Mesenchymal stem cell (in vitro differentiated cells and primary cell): ENCODE data around the gene RALGPS1.

ENCODE experiments used
- DNase-seq: peaks from one replicate; pipeline ENCODE4 v3.0.0-alpha.2; 2013
- H2AFZ ChIP-seq: one replicate; pipeline ENCODE4 v1.6.1; 2013; ENCODE audit warnings: low read depth, mild to moderate bottlenecking, control low read depth, inconsistent platforms, low read length, moderate library complexity
- H2AK5ac ChIP-seq: 2 replicates; pipeline ENCODE4 v1.6.1; 2013; ENCODE audit warnings: low read length, moderate library complexity, mild to moderate bottlenecking, inconsistent platforms; ENCODE audit not compliant: severe bottlenecking
- H2BK120ac ChIP-seq: one replicate; pipeline ENCODE4 v1.6.1; 2013; ENCODE audit warnings: low read depth, mild to moderate bottlenecking, inconsistent platforms, low read length, moderate library complexity
- H2BK12ac ChIP-seq, 2 experiments: one replicate each; pipeline ENCODE4 v1.6.1; 2013; ENCODE audit warnings: inconsistent platforms in 2 of 2, low read length in 2 of 2, mild to moderate bottlenecking in 2 of 2, moderate library complexity in 2 of 2, control low read depth in 1 of 2
- H2BK15ac ChIP-seq: one replicate; pipeline ENCODE4 v1.6.1; 2013; ENCODE audit warnings: mild to moderate bottlenecking, low read depth, inconsistent platforms; ENCODE audit not compliant: poor library complexity, severe bottlenecking
- H2BK5ac ChIP-seq: 2 replicates; pipeline ENCODE4 v1.6.1; 2013; ENCODE audit warnings: low read depth, mild to moderate bottlenecking, low read length, control low read depth, inconsistent platforms; ENCODE audit not compliant: poor library complexity, severe bottlenecking
- H3K14ac ChIP-seq, 2 experiments: one replicate each; pipeline ENCODE4 v1.6.1; 2013; ENCODE audit warnings: inconsistent platforms in 2 of 2, low read length in 2 of 2, control low read depth in 1 of 2, mild to moderate bottlenecking in 1 of 2, moderate library complexity in 1 of 2
- H3K18ac ChIP-seq, 2 experiments: one replicate each; pipeline ENCODE4 v1.6.1; 2013; ENCODE audit warnings: inconsistent platforms in 2 of 2, low read length in 2 of 2, control low read depth in 1 of 2, low read depth in 1 of 2, mild to moderate bottlenecking in 1 of 2
- H3K23ac ChIP-seq, 2 experiments: one replicate each; pipeline ENCODE4 v1.6.1; 2013; ENCODE audit warnings: inconsistent platforms in 2 of 2, low read length in 2 of 2, mild to moderate bottlenecking in 2 of 2, moderate library complexity in 2 of 2, control low read depth in 1 of 2
- H3K27ac ChIP-seq: 2 replicates; pipeline ENCODE4 v1.5.1; 2013; ENCODE audit warnings: mild to moderate bottlenecking, moderate library complexity, low read length, control low read depth, inconsistent platforms; ENCODE audit not compliant: poor library complexity, severe bottlenecking
- H3K27me3 ChIP-seq, 2 experiments: 2 replicates each; pipeline versions ENCODE4 v1.6.1 to v1.7.0; 2013; ENCODE audit warnings: low read length in 2 of 2, mild to moderate bottlenecking in 2 of 2, moderate library complexity in 2 of 2, control low read depth in 1 of 2, inconsistent platforms in 1 of 2; ENCODE audit not compliant: control insufficient read depth in 1 of 2, insufficient read depth in 1 of 2
- H3K36me3 ChIP-seq, 2 experiments: 2 replicates each; pipeline versions ENCODE4 v1.6.1 to v1.7.0; 2013; ENCODE audit warnings: low read length in 2 of 2, control low read depth in 1 of 2, inconsistent platforms in 1 of 2, low read depth in 1 of 2, mild to moderate bottlenecking in 1 of 2; ENCODE audit not compliant: insufficient read depth in 2 of 2, control insufficient read depth in 1 of 2
- H3K4ac ChIP-seq, 2 experiments: one replicate each; pipeline ENCODE4 v1.6.1; 2013; ENCODE audit warnings: inconsistent platforms in 2 of 2, low read length in 2 of 2, mild to moderate bottlenecking in 2 of 2, moderate library complexity in 2 of 2, control low read depth in 1 of 2, low read depth in 1 of 2
- H3K4me1 ChIP-seq: 2 replicates; pipeline ENCODE4 v1.6.1; 2013; ENCODE audit warnings: low read depth, low read length, control low read depth; ENCODE audit not compliant: control insufficient read depth, insufficient read depth
- H3K4me2 ChIP-seq: 2 replicates; pipeline ENCODE4 v1.6.1; 2013; ENCODE audit warnings: low read length, mild to moderate bottlenecking, inconsistent platforms; ENCODE audit not compliant: poor library complexity, severe bottlenecking
- H3K4me3 ChIP-seq, 2 experiments: 2 replicates each; pipeline versions ENCODE4 v1.5.1 to v1.7.0; 2013; ENCODE audit warnings: low read length in 2 of 2, mild to moderate bottlenecking in 2 of 2, control low read depth in 1 of 2, low read depth in 1 of 2; ENCODE audit not compliant: insufficient read depth in 1 of 2
- H3K79me1 ChIP-seq: replicated peaks from 2 replicates; pipeline ENCODE4 v1.6.1; 2013; ENCODE audit warnings: mild to moderate bottlenecking, control low read depth, low read length, inconsistent platforms; ENCODE audit not compliant: poor library complexity, severe bottlenecking
- H3K9ac ChIP-seq: 2 replicates; pipeline ENCODE4 v1.7.0; 2013; ENCODE audit warnings: mild to moderate bottlenecking, low read length, moderate library complexity
- H3K9me3 ChIP-seq: 2 replicates; pipeline ENCODE4 v1.7.0; 2013; ENCODE audit warnings: mild to moderate bottlenecking, low read length; ENCODE audit not compliant: control insufficient read depth
- H4K8ac ChIP-seq: one replicate; pipeline ENCODE4 v1.6.1; 2013; ENCODE audit warnings: inconsistent platforms, mild to moderate bottlenecking, low read length, moderate library complexity
- H4K91ac ChIP-seq: one replicate; pipeline ENCODE4 v1.6.1; 2013; ENCODE audit warnings: mild to moderate bottlenecking, low read length, inconsistent platforms
- WGBS: methylation state at CpG from one replicate; pipeline ENCODE4 v1.1.7; 2013; ENCODE audit warnings: mixed read lengths; 5-methylcytosine and 5-hydroxymethylcytosine counted together

The RALGPS1 gene

DNA sequence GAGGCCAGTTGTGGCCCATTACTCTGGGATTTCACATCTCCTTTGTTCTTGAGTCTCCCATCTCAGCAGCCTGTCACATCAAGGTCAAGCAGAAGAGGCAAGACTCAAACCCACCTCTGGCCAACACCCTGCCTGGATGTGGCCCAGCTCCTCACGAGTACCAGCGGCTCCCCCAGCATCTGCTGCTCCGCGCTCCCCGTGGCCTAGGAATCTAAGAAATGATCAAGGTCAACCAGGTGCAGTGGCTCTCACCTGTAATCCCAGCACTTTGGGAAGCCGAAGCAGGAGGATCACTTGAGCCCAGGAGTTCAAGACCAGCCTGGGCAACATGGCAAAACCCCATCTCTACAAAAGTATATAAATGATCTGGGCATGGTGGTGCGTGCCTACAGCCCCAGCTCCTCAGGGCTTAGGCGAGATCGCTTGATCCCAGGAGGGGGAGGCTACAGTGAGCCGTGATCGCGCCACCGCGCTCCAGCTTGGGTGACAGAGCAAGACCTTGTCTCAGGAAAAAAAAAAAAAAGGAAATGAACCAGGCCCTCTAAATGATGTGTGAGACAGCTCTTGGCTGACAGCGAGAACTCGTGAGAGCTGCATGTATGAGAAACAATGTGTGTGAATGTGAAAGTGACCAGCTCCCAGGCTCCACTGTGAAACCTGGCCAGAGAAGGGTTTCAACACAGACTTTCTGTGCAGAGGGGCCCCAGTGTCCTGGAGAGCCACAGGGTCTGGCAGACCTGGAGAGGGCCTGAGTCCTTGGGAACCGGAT, 269.4 kb downstream of the RALGPS1 start:
- Histone ChIP-seq H4K91ac (peak overlapping the region; percentile 10), H3K4me1 (peaks cover 20% of the 10 kb centered on the region), H3K27ac (no peak overlapping the region), H3K18ac (peak overlapping the region; percentile 35 to 46), H3K9me3 (no peaks in the 10 kb centered on the region), H3K36me3 (no peaks in the 10 kb centered on the region), H4K8ac (no peak overlapping the region), H3K4ac (no peak overlapping the region), H2AFZ (no peak overlapping the region), H3K4me2 (no peak overlapping the region), H2BK12ac (peak overlapping the region in 1 of 2 experiments; percentile 25), H2BK120ac (no peak overlapping the region), H2BK5ac (no peak overlapping the region), H2AK5ac (no peak overlapping the region), H2BK15ac (no peak overlapping the region), H3K23ac (no peak overlapping the region), H3K27me3 (no peaks in the 10 kb centered on the region), H3K79me1 (no peaks in the 10 kb centered on the region), H3K4me3 (peak overlapping the region in 1 of 2 experiments; percentile 42), H3K9ac (peak overlapping the region; percentile 82), H3K14ac (peak overlapping the region in 1 of 2 experiments; percentile 44)
- peak; percentile 85 for DNase-seq
- WGBS = 95% methylated on average over 17 of the region's 17 CpGs

DNA sequence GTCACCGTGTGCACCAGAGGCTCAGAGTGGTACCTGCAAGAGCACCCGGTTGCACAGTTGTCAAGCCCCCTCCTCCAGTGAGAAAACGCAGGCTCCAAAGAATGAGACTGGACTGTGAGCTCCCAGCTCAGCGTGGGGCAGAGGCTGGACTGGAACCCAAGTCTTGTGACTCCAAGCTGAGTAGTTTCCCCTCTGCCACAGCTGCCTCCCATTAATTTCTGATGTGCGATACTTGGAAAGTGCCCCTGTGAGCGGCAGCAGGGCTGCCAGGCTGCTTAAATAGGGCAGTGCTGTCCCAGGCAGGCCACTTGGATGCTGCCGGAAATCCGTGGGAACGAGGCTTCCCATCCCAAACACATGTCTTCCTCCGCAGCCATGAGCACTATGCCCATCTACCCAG, 270.1 kb downstream of the RALGPS1 start:
- Histone ChIP-seq H3K9ac (peak overlapping the region; percentile 82), H3K79me1 (no peaks in the 10 kb centered on the region), H3K27ac (no peak overlapping the region), H2BK5ac (no peak overlapping the region), H3K14ac (peak overlapping the region in 1 of 2 experiments; percentile 44), H3K4ac (no peak overlapping the region), H2BK15ac (no peak overlapping the region), H3K23ac (no peak overlapping the region), H2BK120ac (no peak overlapping the region), H2AK5ac (no peak overlapping the region), H3K36me3 (no peaks in the 10 kb centered on the region), H2AFZ (no peak overlapping the region), H3K4me2 (no peak overlapping the region), H4K8ac (no peak overlapping the region), H2BK12ac (peak overlapping the region in 1 of 2 experiments; percentile 17), H3K18ac (peak overlapping the region; percentile 35 to 46), H3K9me3 (no peaks in the 10 kb centered on the region), H4K91ac (peak overlapping the region; percentile 10), H3K4me1 (peaks cover 14% of the 10 kb centered on the region), H3K4me3 (peak overlapping the region in 1 of 2 experiments; percentile 42), H3K27me3 (no peaks in the 10 kb centered on the region)
- DNase-seq = no peak
- 95% methylated on average over 10 of the region's 10 CpGs for WGBS

DNA sequence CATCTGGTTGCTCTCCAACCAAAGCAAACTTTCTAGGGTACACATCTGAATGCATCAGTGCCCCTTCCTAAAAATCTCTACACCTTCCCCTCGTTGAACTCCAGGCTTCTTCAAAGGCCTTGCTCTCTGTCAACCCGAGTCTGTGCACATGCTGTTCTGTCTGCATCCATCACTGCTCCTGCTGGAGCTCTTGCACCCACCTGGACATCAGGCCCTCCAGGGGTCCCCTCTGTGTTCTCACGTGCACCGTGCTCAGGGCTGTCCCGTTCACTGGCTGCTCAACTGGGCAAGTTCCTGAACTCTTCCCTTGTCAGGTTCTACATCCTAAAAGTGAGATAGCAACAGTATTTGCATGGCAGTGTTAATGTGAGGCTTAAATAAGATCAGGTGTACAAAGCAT, 270.6 kb downstream of the RALGPS1 start:
- Histone ChIP-seq H3K4me2 (no peak overlapping the region), H2BK15ac (no peak overlapping the region), H3K27me3 (no peaks in the 10 kb centered on the region), H3K4me3 (peak overlapping the region in 1 of 2 experiments; percentile 28), H3K4me1 (peaks cover 13% of the 10 kb centered on the region), H3K9ac (peak overlapping the region; percentile 82), H4K91ac (no peak overlapping the region), H2AK5ac (no peak overlapping the region), H3K18ac (peak overlapping the region in 1 of 2 experiments; percentile 8), H3K9me3 (no peaks in the 10 kb centered on the region), H2AFZ (no peak overlapping the region), H3K14ac (no peak overlapping the region), H4K8ac (no peak overlapping the region), H2BK12ac (peak overlapping the region in 1 of 2 experiments; percentile 37), H3K36me3 (no peaks in the 10 kb centered on the region), H3K23ac (no peak overlapping the region), H2BK5ac (no peak overlapping the region), H2BK120ac (no peak overlapping the region), H3K27ac (no peak overlapping the region), H3K79me1 (no peaks in the 10 kb centered on the region), H3K4ac (no peak overlapping the region)
- no peak for DNase-seq
- 85% methylated on average over 5 of the region's 5 CpGs for WGBS

GRCh38 chr9:127185931-127186781, 271.6 kb downstream of the RALGPS1 start:
- Histone ChIP-seq H3K14ac (peak overlapping the region in 1 of 2 experiments; percentile 76), H3K27ac (no peak overlapping the region)

More at GRCh38 chr9:127185931-127186781, 271.6 kb downstream of the RALGPS1 start:
- peak overlapping the region; percentile 62 to 75 for H3K4ac ChIP-seq
- peaks cover 13% of the 10 kb centered on the region for H3K4me1 ChIP-seq
- H2BK15ac ChIP-seq = peak overlapping the region; percentile 31
- no peak overlapping the region for H2AFZ ChIP-seq
- H3K79me1 ChIP-seq = no peaks in the 10 kb centered on the region
- H3K9me3 ChIP-seq = no peaks in the 10 kb centered on the region
- H3K18ac ChIP-seq = peak overlapping the region; percentile 60 to 92
- peak; percentile 93 for DNase-seq
- peak overlapping the region; percentile 21 for H2BK120ac ChIP-seq
- H2AK5ac ChIP-seq = no peak overlapping the region
- peak overlapping the region in 1 of 2 experiments; percentile 28 for H3K4me3 ChIP-seq
- peak overlapping the region; percentile 78 for H4K91ac ChIP-seq
- H3K4me2 ChIP-seq = no peak overlapping the region
- H3K9ac ChIP-seq = peak overlapping the region; percentile 82
- H3K23ac ChIP-seq = no peak overlapping the region
- H2BK5ac ChIP-seq = no peak overlapping the region
- H2BK12ac ChIP-seq = peak overlapping the region; percentile 94 to 98
- H3K27me3 ChIP-seq = no peaks in the 10 kb centered on the region
- peak overlapping the region; percentile 70 for H4K8ac ChIP-seq
- H3K36me3 ChIP-seq = no peaks in the 10 kb centered on the region
- 77% methylated on average over 11 of the region's 11 CpGs for WGBS
